Myocyte (in vitro differentiated cells): ENCODE measurements around the gene IFI27. TPM values are rescaled to one million over a fixed set of nuclear protein-coding genes. Genes with fewer than 3 reads are reported as not detected.

ENCODE experiments used
- DNase-seq: peaks from one replicate; pipeline ENCODE4 v3.0.0-alpha.2; 2012; ENCODE audit warnings: low read depth
- total RNA-seq: library from RNA; depleted of rRNA; stranded (reverse); fragments of >200 nt; gene quantifications from 2 replicates; pipeline ENCODE4 v1.2.3, GENCODE V29; 2014

The IFI27 gene
- total RNA-seq, 1 donor from 2014 or later = 5.8 TPM

- DNase-seq = no peak
Observed at GRCh38 chr14:94102768-94103482, 7.6 kb upstream of the IFI27 start.

GRCh38 chr14:94103554-94104150 is 6.9 kb upstream of the IFI27 start:
- DNase-seq = peak; percentile 47

DNA sequence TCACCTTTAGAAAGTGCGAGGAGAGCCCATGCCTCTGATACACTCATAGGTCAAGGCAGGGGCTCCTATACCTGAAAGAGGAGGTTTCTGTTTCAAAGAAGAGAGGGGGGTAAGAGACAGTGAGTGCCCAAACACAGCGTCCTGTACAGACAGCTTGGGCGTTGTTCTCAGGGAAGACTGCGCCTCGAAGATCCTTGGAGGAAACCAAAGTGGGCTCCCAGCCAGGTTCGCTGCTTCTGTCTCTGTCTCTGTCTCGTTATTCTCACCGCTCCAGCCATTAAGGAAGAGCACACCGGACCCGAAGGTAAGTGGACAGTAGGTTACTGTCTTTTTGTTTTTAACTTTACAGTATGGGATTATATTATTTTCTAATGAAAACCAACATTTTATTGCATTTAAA is 5.8 kb upstream of the IFI27 start:
- DNase-seq = no peak

GRCh38 chr14:94109915-94110250 is 653 bp upstream of the IFI27 start:
- no peak for DNase-seq

DNA sequence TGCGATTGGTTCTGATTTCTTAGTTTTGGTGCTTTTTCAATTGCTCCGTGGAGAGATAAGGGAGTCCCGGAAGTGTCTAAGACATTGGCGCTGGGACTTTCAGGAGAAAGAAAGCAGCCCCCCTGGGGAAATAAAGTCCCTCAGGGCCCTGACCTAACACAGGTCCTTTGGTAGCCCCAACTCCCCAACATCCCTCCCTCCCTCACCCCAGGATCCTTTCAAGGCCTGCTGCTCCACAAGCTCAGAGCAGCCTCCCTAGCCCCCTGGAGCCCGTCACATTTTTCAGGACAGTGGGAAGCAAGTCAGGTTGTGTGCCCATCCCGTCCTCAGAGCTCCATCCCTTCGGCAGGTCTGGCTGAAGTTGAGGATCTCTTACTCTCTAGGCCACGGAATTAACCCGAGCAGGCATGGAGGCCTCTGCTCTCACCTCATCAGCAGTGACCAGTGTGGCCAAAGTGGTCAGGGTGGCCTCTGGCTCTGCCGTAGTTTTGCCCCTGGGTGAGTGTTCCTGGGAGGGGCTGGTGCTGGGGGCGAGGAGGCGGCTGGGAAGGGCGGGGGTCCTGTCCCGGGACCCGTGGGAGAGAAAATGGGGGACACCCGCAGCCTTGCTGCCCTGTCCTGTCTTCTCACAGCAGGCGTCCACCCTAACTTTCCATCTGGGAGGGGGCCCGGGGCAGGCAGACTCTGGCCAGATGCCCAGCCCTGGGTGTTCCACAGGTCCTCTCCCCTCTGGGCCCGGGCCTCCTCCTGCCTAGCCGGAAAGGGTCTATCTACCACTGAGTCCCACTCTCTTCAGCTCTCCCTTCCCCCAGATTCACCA is 950 bp downstream of the IFI27 start:
- no peak for DNase-seq

DNA sequence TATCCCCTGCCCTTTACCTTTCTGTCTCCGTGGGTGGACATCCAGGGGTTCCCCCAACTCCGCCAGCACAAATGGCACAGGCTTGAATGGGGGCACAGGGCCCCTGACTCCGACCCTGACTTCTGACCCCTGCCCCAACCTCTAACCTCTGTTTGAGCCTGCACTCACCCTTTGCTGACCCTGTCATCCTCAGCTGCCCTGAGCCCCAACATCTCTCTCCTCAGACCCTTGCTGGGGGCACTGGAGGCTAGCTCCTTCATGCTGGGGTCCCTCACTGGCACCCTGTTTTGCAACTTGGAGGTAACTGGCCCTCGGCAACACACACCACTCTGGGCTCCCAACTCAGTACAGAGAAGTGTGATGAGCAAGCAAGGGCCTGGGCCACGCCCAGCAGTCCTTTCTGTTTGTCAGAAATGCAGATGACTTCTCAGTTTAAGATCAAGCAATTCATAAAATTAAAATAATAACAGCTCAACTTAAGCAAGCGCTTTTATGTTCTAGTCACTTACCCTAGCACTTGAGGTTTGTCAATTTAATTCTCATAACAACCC is 2.1 kb downstream of the IFI27 start:
- no peak for DNase-seq

- DNase-seq = no peak
Observed at GRCh38 chr14:94113073-94113472, 2.5 kb downstream of the IFI27 start.

DNA sequence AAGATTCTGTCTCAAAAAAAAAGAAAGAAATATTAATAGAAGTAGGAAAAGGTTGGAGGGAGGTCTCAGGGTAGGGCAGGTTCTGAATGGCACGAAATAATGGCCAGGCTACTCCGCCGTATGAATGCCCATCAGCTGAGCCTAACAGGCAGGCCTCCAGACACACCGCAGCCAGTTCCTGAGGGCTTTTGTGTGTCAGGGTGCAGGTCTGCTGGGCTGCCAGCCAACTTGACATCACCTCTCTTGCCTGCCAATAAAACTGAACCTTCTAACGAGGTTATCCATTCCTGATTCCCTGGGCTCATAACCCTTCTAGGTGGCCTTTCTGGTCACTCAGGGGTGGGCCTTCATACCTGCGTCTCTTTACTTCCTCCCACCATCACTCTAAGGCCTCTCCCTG is 3.0 kb downstream of the IFI27 start:
- no peak for DNase-seq

DNA sequence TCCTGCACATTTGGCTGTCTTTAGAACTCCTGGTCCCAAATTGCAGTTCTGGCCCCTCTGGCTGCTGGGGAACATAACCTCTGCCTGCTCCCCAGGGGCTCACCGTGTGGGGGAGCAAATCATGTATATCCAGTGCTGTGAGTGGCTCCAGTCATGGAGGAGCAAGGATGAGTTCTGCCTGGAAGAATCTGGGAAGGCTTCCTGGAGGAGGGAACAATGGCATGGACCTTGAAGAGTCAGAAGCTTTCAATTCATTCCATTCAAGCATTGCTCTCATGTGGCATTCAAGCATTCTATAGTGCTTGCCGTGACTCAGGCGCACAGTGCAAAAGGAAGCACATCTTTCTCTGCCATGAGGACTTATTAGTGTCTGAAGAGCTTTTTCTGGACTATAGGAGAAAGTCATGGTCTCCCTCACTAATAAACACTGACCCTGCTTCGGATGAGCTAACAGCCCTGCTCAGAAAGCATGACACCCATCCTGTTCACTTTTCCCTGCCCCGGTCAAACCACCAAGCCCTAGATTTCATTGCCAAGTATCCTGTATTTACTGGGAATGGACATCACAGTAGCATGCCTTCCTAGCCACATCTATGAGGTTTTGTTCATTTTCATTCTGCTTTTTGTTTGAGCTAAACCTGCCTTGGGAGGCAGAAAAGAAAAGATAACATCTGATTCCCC is 3.5 kb downstream of the IFI27 start:
- DNase-seq = no peak

DNA sequence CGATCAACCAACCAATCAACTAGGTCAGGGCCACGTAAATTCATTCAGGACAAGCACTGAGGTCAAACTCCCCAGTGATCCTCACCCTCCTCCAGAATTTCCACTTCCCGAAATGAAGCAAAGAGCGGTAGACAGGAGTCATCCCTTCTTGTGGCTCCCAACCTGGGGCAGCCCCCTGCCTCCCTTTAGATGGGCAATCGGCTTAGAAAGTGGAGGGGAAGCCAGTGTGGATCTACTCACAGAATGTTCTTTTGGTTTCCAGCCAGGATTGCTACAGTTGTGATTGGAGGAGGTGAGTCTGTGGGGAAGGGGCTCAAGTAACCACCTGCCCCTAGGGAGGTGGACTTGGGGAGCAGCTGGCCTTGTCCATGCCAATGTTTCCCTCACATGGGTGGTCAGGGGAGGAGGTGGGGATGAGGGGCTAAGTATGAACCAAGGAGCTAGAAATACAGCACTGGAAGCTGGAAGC is 4.1 kb downstream of the IFI27 start:
- no peak for DNase-seq

- peak; percentile 22 for DNase-seq
Observed at GRCh38 chr14:94115058-94115591, 4.6 kb downstream of the IFI27 start.

- DNase-seq = no peak
Observed at GRCh38 chr14:94115631-94116030, 5.1 kb downstream of the IFI27 start.

DNA sequence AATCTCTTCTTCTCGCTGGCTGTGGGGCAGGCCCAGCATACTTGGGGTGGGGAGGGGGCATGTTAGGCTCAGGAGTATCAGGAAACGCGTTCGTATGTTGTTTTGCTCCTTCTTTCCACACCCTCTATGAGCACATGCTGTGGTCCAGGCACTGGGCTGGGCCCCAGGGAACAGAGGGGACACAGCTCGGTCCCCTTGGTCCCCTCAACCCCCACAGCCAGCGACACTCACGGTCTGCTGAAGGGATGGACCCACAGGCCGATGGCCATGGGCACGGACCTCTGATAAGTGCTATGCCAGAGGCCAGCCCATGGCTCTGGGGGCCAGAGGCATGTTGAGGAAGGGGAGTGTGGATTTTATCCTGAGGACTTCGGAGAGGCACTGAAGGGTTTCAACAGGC is 6.2 kb downstream of the IFI27 start:
- DNase-seq = no peak

DNA sequence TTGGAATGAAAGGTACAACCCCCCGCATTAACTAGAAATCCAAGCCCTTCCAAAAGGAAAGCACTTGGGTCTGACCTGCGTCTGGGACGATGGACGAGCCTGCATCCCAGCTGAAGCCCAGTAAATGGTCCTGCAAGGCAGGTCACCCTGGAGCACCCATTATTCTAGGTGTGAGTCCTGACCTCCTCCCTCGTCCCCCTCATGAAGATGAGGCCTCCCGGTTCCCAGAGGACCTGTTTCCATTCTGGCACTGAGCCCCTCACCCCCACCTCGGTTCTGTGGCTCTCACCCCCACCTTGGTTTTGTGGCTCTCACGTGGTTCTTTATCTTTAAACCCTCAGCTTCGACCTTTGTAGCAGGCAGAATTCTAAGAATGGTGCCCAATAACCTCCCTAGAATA is 7.3 kb downstream of the IFI27 start:
- DNase-seq = no peak

- no peak for DNase-seq
Observed at GRCh38 chr14:94119071-94119470, 8.5 kb downstream of the IFI27 start.

DNA sequence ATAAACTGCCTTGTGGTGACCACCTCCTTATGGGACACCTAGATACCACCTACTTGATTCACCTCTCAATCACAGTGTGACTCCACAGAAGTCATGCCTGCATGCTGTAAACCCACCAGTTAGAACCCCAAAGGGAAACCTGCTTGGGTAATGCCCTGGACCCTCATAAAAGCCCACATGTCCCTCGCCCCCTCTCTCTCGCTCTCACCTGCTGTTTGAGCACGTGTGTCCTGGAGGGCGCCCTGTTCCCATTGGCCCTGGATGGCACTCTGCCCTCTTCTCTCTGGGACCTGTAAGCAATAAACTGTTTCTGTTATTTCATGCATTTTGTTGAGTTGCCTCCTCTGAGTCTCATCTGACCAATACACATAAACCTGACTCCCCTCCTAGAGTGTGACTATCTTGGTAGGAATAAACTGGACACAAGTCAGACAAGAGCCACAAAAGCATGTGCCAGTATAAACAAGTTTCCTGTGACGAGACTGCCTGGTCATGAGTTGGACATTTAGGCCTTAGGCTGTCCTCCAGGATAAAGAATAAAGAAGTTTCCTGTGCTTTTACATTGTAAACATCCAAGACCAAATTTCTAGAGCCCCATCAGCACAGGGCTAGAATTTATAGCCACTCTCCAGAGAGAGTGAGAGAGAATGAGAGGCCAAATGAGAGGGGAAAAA is 10.3 kb downstream of the IFI27 start:
- DNase-seq = no peak

GRCh38 chr14:94121485-94121884 is 10.9 kb downstream of the IFI27 start:
- DNase-seq = no peak

DNA sequence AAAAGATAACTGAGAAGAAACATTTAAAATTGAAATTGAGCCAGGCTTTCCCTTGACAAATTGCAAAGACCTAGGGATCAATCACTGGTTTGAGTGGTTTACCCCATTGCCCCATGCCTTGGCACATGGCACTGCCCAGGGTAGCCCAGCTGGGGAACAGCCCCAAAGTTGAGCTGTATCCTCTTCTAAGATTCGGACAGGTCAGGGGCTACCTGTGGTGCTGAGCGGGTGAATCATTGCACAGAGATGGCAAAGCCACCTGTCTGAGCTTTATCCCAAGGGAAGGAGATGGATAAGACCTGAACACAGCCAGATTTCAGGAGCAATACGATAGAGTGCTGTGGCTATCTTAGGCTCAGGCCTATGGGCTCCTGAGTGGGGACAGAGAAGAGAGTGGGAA is 11.9 kb downstream of the IFI27 start:
- DNase-seq = no peak

- DNase-seq = no peak
Observed at GRCh38 chr14:94123296-94123695, 12.8 kb downstream of the IFI27 start.

DNA sequence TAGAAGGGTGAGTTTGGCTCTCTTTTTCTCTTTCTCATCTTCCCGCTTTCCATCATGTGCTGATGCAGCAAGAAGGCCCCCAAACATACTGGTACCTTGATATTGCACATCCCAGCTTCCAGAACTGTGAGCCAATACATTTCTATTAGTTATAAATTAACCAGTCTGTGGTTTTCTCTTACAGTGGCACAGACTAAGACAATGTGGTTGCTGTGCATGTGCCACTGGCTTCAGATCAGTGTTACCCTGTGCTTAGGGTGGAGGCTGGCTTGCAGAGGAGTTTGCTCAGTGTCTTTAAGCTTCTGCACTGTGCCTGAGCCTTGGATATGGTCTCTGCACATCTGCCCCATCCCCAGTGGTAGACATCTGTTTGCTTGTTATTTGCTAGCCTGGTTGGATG is 13.3 kb downstream of the IFI27 start:
- no peak for DNase-seq
